GM21390 (cell line): ENCODE measurements around the gene PSD2.
A peak's percentile ranks its signal among the peaks of the same experiment; 100 is the strongest.

Experiments used
- ATAC-seq: cut with Tn5 transposase; IDR thresholded peaks from one replicate; pipeline ENCODE4 v1.9.1; 2021; ENCODE audit not compliant: unreplicated experiment

The PSD2 gene

GRCh38 chr5:139852696-139853095, 57.1 kb downstream of the PSD2 start:
- ATAC-seq = no peak

- ATAC-seq = no peak
Measured at GRCh38 chr5:139854029-139854605, 58.5 kb downstream of the PSD2 start.

GRCh38 chr5:139854953-139855352, 59.3 kb downstream of the PSD2 start:
- no peak for ATAC-seq

DNA sequence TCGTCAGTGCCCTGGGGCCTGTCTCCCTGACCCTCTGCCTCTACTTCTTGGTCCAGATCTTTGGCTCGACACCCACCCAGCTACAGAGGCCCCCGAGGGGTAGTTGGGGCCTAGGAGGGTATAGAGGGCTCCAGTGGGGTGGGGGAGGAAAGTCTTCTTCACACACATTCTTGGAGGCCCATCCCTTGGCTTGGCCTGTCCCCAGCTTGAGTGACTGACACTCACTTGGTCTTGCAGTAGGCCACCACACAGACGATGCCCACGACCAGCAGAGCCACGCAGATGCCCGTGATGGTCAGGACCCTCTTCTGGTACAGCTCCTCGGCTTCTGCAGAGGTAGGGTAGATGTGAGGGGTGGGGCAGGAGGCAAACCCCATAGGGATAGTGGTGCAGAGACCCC, 59.8 kb downstream of the PSD2 start:
- no peak for ATAC-seq

DNA sequence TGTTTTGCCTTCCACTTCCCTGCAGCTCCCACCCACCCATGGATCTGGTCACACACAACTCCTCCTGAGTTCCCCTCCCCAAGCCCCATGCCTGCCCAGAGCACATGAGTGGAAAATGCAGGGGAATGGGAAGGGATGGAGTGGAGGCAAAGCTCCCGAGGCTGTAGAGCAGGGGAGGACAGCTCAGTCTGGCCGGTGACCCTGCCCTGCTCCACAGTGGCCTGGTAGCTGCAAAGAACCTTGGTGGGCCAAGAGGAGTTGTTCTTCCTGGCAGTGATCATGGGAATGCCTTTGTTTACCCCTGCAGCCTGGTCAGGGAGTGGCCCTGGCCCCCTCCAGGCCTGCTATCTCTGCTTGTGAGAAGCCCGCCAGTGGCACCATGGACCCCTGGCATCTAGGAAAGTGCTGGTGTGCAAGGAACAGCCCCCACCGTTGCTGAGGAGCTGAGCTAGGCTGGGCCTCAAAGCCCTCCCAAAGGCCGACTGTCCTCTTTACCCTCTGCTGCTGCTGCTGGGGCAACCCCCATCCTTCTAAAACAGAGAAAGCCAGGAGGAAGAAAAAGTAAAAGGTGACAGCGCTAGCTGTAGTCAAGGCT, 60.4 kb downstream of the PSD2 start:
- no peak for ATAC-seq

DNA sequence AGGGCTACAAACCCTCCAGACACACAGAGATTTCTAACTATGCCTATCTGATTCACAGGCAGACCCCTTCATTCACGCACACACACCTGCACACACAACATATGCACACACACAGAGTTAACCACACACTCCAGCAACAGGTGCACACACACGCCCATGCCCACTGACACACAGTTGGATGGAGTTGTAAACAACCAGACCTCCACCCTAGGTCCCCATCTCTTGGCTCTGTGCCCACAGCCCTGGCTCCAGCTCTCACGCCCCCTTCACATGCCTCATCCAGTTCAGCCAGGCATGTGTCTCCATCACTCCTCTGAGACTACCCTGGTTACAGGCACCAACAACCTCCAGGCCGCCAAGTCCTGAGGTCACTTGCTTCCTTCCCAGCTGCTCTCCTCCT, 61.1 kb downstream of the PSD2 start:
- no peak for ATAC-seq

DNA sequence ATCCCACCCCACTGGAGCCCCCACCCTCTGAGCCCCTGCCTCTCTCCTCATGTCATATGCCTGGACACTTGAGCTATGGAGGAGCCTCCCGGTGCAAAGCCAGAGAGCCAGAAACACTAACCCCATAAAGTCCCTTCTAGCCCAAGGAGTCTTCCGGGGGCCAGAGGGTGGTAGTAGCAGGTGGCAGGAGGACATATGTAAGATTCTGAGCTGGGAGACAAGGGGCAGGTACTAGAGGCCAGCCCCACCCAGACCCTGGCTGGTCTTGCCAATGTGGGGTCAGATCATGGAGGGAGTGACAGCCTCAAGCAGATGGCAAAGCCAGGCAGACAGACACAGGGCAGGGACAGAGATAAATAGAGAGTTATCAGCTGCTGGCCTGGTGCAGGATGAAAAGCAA, 63.4 kb downstream of the PSD2 start:
- ATAC-seq = no peak

DNA sequence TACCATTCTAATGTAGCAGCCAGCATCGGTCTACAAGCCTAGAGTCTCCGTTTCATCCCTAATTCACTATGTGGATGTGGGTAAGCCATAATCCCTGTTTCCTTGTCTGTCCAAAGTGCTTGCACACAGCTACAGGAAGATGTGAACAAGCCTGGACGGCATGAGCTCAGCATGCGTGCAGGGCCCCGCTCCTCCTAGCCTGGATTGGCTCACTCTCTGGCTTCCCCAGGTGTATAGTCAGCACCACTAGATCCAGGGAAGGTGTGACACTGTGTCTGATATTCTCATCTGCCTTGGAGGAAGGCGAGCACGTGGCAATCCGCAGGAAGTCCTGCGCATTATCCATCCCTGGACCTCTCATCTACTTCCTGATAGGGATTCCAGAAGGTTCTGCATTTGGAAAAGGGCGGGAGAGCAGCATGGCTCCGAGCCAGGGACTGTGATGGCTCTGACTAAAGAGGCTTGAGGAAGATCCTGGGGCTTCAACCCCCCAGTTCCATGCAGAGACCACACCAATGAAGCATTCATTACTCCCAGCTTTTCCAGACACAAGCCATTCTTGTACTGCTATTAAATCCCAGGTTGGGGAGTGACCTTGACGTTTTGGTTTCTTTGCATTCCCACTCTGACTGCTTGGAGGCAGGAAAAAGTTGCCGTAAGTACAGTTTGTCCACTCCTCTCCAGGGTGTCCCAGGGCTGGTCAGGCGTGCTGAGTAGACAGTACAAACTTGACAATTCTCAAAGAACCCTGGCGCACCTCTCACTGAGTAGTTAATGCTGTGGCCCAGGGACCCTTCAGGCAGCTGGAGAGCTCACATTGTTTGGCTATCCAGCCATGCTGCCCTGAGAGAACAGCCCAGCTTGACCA, 65.6 kb downstream of the PSD2 start:
- ATAC-seq = no peak

DNA sequence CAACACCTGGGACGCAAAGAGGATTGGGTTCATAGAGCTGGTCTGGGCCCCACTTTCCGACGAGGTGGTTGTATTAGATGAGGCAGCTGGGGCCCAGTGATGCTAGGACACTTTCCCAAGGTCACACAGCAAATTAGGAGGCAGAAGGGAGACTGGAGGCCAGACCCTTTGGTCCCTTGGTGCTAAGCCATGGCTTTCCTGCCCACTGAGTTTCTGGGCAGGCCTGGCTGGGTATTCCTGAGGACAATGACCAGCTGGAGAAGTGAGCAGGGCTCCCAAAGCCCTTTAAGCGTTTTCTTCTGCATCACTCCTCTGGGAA, 66.2 kb downstream of the PSD2 start:
- ATAC-seq = no peak

- ATAC-seq = no peak
Measured at GRCh38 chr5:139862313-139862712, 66.7 kb downstream of the PSD2 start.

GRCh38 chr5:139862803-139863202, 67.2 kb downstream of the PSD2 start:
- no peak for ATAC-seq

DNA sequence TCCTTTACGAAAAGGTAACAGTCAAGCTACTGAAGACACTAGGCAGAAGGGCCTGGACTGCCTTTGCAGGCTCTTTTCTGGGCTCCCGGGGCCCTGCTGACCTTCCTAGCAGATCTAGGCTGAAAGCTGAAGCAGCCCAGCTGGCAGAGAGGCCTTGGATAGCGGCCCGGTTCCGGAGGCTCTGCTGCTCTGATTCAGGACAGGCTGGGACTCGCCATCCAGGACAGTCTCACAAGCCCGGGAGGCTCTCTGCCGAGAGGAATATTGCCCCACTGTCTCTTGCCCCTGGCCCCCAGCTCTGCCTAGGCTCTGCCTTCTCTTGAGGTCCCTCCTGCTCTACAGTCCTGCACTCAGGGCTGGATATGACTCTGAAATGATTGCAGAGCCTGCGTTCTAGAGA, 67.8 kb downstream of the PSD2 start:
- no peak for ATAC-seq

GRCh38 chr5:139863855-139864558, 68.4 kb downstream of the PSD2 start:
- peak; percentile 56 for ATAC-seq

- no peak for ATAC-seq
Measured at GRCh38 chr5:139864716-139865483, 69.3 kb downstream of the PSD2 start.

- ATAC-seq = no peak
Measured at GRCh38 chr5:139867109-139867508, 71.5 kb downstream of the PSD2 start.

GRCh38 chr5:139867581-139867980, 72.0 kb downstream of the PSD2 start:
- no peak for ATAC-seq

DNA sequence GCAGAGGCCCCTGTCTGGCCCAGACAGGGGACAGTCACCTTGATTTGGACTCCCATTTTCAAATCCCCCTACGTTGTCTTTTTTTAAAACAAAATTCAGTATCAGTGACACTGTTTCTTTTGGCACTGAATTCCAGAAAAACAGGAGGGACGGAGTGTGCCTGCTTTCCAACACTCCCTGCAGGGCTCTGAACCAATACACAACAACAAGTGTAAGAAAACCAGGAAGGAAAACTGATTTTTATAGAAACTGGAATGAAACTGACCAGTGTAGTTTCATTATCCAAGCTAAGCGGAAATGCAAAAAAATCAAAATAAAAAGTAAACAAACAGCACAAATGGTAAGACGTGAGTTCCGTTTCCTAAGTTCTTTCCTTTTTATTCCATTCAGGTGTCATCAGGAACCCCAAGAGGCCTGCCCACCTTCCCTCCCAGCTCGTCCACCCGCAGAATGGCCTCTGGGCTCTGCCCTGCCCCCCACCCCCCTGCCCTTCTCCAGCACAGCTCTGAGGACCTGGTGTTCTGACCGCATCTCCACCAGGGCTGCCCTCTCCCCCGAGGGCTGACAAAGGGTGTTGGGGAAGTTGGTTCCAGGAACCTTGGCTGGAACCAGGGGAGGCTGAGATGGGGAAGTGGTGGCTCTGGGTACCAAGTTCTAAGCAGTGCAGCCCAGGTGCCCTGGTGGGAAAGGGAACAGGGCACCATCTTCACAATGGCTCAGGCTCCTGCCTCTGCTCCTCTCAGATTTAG, 73.6 kb downstream of the PSD2 start:
- ATAC-seq = no peak

GRCh38 chr5:139870677-139871076, 75.1 kb downstream of the PSD2 start:
- no peak for ATAC-seq

DNA sequence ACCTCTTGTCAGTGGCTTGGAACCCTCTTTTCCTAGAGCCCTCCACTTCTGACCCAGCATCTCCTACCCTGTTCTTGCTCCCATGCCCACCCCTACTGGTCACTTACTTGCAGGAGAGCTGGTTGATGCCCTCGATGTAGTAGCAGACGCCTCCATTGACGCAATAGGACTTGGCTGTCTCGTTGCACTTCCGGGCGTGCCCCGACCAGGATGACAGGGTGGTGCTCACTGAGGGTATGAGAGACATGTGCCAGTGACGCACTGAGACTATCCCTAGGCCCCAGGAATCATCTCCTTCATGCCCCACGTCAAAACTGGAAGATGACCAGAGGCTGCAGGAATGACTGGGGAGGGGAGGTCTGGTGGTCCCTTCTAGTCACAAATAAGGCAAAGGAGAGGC, 76.0 kb downstream of the PSD2 start:
- no peak for ATAC-seq

- ATAC-seq = no peak
Measured at GRCh38 chr5:139872052-139872766, 76.6 kb downstream of the PSD2 start.
